ENCODE measurements around the gene ADAMTSL2.

DNA sequence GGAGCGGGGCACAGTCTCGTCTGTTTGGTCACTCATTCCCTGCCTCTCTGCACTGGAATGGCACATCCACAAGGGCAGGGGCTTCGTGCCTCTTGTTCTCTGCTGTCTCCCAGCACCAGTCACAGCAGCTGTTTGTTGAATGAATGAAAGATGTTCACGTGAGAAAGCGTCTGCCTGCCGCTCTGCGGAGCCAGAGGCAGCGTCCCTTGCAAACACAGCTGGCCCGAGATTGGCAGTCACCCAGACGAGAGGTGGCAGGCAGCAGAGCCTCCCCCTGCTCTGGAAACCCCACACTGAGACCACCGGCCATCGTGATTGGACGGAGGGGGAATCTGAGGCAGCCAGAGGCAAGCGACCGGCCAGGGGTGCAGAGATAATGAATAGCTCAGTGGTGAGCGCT is 80.7 kb downstream of the ADAMTSL2 start:
- TF ChIP-seq, protein P1, sequence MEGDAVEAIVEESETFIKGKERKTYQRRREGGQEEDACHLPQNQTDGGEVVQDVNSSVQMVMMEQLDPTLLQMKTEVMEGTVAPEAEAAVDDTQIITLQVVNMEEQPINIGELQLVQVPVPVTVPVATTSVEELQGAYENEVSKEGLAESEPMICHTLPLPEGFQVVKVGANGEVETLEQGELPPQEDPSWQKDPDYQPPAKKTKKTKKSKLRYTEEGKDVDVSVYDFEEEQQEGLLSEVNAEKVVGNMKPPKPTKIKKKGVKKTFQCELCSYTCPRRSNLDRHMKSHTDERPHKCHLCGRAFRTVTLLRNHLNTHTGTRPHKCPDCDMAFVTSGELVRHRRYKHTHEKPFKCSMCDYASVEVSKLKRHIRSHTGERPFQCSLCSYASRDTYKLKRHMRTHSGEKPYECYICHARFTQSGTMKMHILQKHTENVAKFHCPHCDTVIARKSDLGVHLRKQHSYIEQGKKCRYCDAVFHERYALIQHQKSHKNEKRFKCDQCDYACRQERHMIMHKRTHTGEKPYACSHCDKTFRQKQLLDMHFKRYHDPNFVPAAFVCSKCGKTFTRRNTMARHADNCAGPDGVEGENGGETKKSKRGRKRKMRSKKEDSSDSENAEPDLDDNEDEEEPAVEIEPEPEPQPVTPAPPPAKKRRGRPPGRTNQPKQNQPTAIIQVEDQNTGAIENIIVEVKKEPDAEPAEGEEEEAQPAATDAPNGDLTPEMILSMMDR (IDR thresholded peaks at IDR 0.05), result no peak
- TF ChIP-seq, protein P2, sequence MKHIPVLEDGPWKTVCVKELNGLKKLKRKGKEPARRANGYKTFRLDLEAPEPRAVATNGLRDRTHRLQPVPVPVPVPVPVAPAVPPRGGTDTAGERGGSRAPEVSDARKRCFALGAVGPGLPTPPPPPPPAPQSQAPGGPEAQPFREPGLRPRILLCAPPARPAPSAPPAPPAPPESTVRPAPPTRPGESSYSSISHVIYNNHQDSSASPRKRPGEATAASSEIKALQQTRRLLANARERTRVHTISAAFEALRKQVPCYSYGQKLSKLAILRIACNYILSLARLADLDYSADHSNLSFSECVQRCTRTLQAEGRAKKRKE (CRISPR knock-in tag; IDR thresholded peaks at IDR 0.05; ENCODE audit: low read depth), result no peak
- TF ChIP-seq JUN (IDR thresholded peaks at IDR 0.05) (no peak), HDAC2 (IDR thresholded peaks at IDR 0.05) (no peak), RCOR1 (IDR thresholded peaks at IDR 0.05; ENCODE audit: low read depth, low read length) (no peak), RARB (CRISPR knock-in tag; IDR thresholded peaks at IDR 0.05) (no peak), MYC (IDR thresholded peaks at IDR 0.05; ENCODE audit: borderline replicate concordance, low read length) (no peak), SREBF2 (IDR thresholded peaks at IDR 0.05) (no peak)
- TF ChIP-seq, protein P3, sequence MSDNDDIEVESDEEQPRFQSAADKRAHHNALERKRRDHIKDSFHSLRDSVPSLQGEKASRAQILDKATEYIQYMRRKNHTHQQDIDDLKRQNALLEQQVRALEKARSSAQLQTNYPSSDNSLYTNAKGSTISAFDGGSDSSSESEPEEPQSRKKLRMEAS (IDR thresholded peaks at IDR 0.05), result no peak
- TF ChIP-seq, protein P4, sequence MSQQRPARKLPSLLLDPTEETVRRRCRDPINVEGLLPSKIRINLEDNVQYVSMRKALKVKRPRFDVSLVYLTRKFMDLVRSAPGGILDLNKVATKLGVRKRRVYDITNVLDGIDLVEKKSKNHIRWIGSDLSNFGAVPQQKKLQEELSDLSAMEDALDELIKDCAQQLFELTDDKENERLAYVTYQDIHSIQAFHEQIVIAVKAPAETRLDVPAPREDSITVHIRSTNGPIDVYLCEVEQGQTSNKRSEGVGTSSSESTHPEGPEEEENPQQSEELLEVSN (IDR thresholded peaks at IDR 0.05; ENCODE audit: borderline replicate concordance, low read depth), result no peak
